Activated CD4-positive, CD25-positive, alpha-beta regulatory T cell treated with anti-CD3 and anti-CD28 coated beads, Interleukin-2, amount 50 U/mL, for 16 hours (primary cell): ENCODE results near the gene CFAP20DC.
"Not testable (repeated sequence)": the region's sequence is repeated elsewhere in the genome, so short reads cannot be mapped to it uniquely, and the experiment has no call there.

Experiments used
- DNase-seq: peaks from one replicate; pipeline ENCODE4 v3.0.0-alpha.2; 2020; ENCODE audit warnings: low read depth, low spot score

Gene CFAP20DC

DNA sequence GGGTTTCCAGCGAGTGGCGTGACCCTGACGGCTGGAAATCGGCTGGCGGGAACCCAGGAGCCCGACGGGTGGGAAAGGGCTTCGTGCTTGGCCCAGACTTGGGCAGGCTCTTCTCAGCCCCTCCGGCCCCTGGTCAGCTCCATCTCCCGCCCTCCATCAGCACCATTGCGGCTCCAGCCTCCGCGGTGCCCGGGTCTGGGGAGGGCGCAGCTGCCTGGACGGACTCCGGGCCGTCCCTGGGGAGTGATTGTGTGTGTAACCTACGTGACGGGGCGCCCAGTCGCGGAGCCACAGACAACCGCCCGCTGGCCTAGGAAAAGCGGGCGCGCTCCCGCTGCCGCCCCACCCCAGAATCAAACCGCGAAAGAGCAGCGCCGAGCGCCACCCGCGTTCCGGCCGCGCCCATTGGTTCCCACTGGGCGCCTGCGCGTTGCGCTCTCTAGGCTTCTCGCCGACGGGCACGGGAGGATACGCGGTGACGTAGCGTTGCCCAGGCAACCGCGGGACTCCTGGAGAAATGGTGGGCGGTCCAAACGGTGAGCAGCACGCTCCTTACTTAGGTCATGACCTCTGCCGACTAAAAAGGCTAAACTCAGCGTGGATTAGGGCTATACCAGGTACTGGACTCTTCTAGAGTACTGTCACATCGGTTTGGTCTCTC lies at the start of gene CFAP20DC:
TSS of gene CFAP20DC (minus strand) at position 355 of the 661 bp plus-strand sequence. CDS start 394 bp downstream, outside the sequence.
- peak; percentile 79 for DNase-seq

DNA sequence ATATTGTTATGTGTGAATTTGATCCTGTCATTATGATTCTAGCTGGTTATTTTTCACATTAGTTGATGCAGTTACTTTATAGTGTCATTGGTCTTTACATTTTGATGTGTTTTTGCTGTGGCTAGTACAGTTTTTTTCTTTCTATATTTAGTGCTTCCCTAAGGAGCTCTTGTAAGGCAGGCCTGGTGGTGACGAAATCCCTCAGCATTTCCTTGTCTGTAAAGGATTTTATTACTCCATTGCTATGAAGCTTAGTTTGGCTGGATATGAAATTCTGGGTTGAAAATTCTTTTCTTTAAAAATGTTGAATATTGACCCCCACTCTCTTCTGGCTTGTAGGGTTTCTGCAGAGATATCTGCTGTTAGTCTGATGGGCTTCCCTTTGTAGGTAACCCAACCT lies 48.7 kb upstream of the CFAP20DC start:
- DNase-seq: not testable (repeated sequence)

- no peak for DNase-seq
Measured at GRCh38 chr3:59094446-59094845, 44.6 kb upstream of the CFAP20DC start.

DNA sequence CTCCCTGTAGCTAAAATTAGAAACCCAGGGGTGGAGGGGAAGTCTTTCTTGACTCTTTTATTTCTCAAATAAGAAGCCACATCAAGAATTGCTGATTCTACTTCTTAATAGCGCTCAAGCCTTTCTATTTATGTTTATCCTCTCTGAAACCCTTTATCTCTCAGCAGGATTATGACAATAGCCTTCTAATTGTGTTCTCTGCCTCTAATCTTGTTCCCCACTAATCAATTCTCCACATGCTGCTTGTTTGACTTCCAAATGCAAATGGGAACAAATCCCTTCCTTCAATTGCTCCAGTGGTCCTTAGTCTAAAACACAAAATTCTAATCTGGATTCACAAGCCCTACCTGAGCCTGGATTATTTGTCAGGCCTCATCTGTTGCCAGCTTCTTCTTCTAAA lies 43.7 kb upstream of the CFAP20DC start:
- DNase-seq: no peak

GRCh38 chr3:59088761-59089160 lies 38.9 kb upstream of the CFAP20DC start:
- DNase-seq: no peak

- no peak for DNase-seq
Measured at GRCh38 chr3:59085976-59086375, 36.2 kb upstream of the CFAP20DC start.

GRCh38 chr3:59084583-59084982 lies 34.8 kb upstream of the CFAP20DC start:
- DNase-seq: no peak

DNA sequence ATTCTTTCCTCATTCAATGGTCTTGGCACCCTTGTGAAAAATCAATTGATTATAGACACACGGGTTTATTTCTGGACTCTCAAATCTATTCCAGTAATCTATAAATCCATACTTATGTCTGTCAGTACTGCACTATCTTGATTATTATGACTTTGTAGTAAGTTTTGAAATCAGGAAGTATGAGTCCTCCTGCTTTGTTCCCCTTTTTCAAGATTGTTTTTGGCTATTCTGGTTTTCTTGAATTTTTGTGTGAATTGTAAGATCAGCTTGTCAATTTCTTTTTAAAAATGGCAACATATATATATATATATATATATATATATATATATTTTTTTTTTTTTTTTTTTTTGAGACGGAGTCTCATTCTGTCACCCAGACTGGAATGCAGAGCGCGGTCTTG lies 32.3 kb upstream of the CFAP20DC start:
- no peak for DNase-seq

- no peak for DNase-seq
Measured at GRCh38 chr3:59081071-59081470, 31.2 kb upstream of the CFAP20DC start.

DNA sequence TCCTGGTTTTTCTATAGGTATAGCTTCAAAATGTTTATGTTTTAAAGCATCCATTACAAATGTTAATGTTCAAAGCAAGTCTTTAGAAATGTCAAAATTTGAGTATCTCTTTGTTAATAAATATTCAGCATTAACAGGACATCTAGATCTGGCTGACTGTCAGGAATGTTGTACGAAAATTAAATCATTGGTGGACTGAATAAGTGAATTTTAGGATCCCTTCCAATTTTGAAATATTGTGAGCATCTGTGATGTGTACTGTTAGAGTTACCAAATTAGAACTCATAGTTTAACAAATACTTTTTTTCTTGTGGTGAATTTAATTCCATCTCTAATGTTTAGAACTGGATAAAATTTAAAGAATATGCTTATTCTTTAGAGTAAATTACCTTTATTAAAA lies 30.1 kb upstream of the CFAP20DC start:
- no peak for DNase-seq

- no peak for DNase-seq
Measured at GRCh38 chr3:59074764-59075163, 24.9 kb upstream of the CFAP20DC start.

DNA sequence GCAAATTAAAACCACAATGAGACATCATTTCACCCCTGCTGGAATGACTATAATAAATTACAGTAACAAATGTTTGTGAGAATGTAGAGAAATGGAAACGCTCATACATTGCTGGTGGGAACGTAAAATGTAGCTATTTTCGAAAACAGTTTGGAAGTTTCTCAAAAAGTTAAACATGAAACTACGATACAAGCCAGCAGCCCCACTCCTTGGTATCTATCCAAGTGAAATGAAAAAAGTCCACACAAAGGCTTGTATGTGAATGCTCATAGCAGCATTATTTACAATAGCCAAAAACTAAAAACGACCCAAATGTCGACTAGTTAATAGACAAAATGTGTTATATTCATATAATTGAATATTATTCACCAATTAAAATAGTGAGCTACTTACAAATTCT lies 22.9 kb upstream of the CFAP20DC start:
- DNase-seq: no peak

DNA sequence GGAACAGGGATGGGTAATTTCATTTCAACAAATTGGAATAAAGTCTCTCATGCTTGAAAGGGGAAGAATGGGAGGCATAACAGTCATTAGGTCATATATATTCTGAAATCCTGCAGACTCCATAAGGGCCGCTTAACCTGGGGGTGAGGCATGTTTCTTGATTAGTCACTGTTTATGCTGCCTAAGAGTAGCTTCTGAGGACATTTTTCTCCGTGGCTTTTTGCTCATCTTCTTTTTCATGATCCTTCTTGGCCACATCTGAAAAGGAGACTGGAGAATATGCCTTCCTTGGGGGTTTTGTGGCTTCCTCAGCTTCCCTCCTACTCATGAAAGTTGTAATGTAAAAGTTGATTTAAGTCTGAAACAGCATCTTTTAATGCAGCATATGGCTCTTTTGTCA lies 20.0 kb upstream of the CFAP20DC start:
- no peak for DNase-seq

GRCh38 chr3:59065240-59065639 lies 15.4 kb upstream of the CFAP20DC start:
- no peak for DNase-seq

- no peak for DNase-seq
Measured at GRCh38 chr3:59064728-59065127, 14.9 kb upstream of the CFAP20DC start.

DNA sequence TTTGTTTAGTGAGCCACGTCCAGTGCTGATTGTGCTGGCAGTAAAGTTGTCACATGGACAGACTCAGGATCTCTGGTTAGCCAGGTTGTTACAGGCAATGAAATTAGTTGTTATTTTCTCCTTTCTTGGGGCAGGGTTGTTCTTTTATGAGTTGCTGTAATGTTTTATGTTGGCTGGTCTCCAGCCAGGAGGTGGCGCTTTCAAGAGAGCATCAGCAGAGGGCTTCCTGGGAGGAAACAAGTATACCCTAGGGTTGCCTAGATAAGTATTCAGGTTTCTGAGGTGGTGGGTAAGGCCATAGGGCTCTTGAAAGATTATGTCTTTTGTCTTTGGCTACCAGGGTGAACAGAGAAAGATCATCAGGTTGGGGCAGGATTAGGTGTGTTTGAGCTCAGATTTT lies 14.5 kb upstream of the CFAP20DC start:
- DNase-seq: no peak

GRCh38 chr3:59056706-59057105 lies 6.9 kb upstream of the CFAP20DC start:
- DNase-seq: no peak

GRCh38 chr3:59052803-59053411 lies 3.1 kb upstream of the CFAP20DC start:
- DNase-seq: no peak

GRCh38 chr3:59050811-59051414 lies 1.1 kb upstream of the CFAP20DC start:
- DNase-seq: not testable (repeated sequence)

GRCh38 chr3:59046839-59047238 lies 3.0 kb downstream of the CFAP20DC start:
- no peak for DNase-seq

DNA sequence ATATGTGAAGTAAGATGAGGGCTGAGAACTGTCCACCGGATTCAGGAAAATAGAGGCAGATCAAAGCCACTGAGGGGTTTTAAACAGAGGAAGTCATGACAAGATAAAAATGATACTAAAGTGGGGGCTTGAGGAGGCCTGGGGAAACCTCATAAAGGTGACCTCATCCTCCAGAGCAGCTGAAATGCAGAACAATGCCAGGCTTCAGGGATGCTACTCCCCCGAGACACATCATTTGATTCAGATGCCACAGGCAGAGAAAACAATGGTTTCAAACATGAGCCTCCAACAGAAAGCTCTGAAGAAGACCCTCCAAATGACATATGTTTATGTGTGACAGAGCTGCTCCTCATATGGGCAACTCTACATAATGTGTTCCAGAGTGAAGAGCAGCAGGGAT lies 6.4 kb downstream of the CFAP20DC start:
- DNase-seq: no peak

DNA sequence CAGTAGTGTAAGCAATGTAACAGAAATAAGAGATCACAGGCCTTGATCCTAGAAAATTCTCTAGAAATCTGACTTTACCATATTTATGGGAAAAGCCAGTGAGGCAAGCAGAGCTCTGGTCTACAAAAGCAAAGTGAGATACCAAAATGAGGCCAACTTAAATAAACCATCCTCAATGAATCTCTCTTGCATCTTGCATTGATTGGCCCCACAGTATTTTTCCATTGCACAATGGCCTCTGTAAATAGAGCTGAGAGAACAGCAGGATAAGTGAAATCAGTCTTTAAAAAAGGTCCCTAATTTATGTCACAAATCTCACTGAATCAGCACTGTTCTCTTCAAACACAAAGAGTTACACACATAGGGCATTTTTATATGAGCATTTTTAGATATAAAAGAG lies 8.9 kb downstream of the CFAP20DC start:
- no peak for DNase-seq

GRCh38 chr3:59027607-59028006 lies 22.2 kb downstream of the CFAP20DC start:
- no peak for DNase-seq
